ENCODE results near the gene MT1G. TPM values are rescaled to one million over a fixed set of nuclear protein-coding genes. Genes with fewer than 3 reads are reported as not detected.

Gene MT1G
- total and polyA plus RNA-seq, 2 experiments from 2014 or later, result 184 to 1,014 TPM

DNA sequence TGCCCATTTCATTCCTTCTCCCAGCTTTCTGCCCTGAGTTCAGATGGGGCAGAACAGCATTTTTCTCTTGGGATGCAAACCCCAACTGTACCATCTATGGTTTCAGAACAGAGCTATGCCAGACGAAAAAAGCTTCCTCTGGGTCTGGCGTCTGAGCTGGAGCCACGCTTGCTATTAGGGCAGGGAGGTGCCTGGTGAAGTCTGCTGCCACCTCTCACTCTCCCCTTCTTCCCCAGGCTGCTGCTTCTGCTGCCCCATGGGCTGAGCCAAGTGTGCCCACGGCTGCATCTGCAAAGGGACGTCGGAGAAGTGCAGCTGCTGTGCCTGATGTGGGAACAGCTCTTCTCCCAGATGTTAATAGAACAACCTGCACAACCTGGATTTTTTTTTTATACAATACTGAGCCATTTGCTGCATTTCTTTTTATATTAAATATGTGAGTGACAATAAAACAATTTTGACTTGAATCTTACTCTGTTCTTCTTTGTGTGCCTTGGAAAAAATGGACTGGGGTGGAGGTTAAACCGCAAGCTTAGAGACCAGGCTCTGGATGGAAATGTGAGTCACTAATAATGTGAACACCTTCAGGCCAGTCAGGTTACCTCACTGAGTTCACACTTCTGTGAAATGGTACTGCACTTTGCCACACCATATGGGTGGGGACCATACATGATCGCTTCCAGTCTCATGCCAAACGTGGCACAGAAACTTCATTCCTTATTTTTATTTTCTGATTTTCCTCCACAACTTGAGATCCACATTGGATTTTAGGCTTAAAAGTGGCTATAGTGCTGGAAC lies 31.1 kb downstream of the MT1G start:
- TF ChIP-seq NANOG (IDR thresholded peaks at IDR 0.05; ENCODE audit: borderline replicate concordance) (no peak), EZH2 (IDR thresholded peaks at IDR 0.05; ENCODE audit: low read depth, unreplicated experiment) (peak; percentile 76)
- Histone ChIP-seq H3K79me2 (replicated peaks; ENCODE audit: insufficient read depth) (no peaks in the 10 kb centered on the region), H3K4me2 (no peak overlapping the region), H4K20me1 (replicated peaks; ENCODE audit: insufficient read depth) (peaks cover 11% of the 10 kb centered on the region), H3K4me1 (ENCODE audit: insufficient read depth) (peaks cover 21% of the 10 kb centered on the region; the same call in 1 of the 2 replicates), H3K27ac (ENCODE audit: low read depth) (no peak overlapping the region), H3K36me3 (ENCODE audit: insufficient read depth) (no peaks in the 10 kb centered on the region; the same call in 1 of the 2 replicates), H3K9me2 (ENCODE audit: insufficient read depth) (no peaks in the 10 kb centered on the region), H2AFZ (no peak overlapping the region), H3F3A (replicated peaks; ENCODE audit: low read depth) (peaks cover 8% of the 10 kb centered on the region; the same call in 1 of the 2 replicates), H3K4me3 (no peak overlapping the region), H3K27me3 (ENCODE audit: insufficient read depth) (peaks cover 100% of the 10 kb centered on the region)
- Mint-ChIP-seq H3K27me3 (ENCODE audit: insufficient read depth, low read depth, poor library complexity) (peaks cover 99% of the 10 kb centered on the region), H3K9me3 (no peaks in the 10 kb centered on the region; the same call in 2 of the 3 replicates), H3K27ac (no peak overlapping the region), H3K36me3 (ENCODE audit: low read depth) (no peaks in the 10 kb centered on the region; the same call in 2 of the 3 replicates), H3K4me1 (peaks cover 35% of the 10 kb centered on the region), H3K4me3 (peak overlapping the region; percentile 66; the same call in 1 of the 3 replicates)
- no peak for ATAC-seq
- no peak for DNase-seq (ENCODE audit: low spot score)

DNA sequence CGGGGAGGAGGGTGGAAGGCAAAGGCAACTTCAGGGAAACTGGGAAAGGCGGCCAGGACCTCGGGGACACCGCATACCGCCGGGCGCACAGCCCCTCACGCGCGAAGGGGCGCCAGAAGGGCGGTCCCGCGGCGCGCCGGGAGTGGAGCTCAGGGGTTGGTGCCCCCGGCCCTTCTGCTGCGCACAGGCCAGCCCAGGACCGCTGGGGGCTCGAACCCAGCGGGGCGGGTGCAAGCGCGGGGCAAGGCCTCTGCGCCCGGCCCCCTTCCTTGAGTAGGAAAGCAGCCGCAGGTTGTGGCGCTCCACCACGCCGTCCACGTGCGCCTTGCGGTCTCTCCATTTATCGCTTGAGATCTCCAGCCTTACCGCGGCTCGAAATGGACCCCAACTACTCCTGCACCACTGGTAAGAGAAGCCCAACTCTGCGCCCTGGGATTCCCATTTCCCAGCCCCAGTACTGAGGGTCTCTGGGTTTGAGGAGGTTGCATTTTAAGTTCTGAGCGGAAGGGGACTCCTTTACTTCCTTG lies 32.4 kb downstream of the MT1G start:
- Mint-ChIP-seq H3K9me3 (no peaks in the 10 kb centered on the region; the same call in 2 of the 3 replicates), H3K27me3 (ENCODE audit: insufficient read depth, low read depth, poor library complexity) (peaks cover 100% of the 10 kb centered on the region), H3K36me3 (ENCODE audit: low read depth) (no peaks in the 10 kb centered on the region; the same call in 2 of the 3 replicates), H3K4me3 (peak overlapping the region; percentile 71), H3K27ac (no peak overlapping the region), H3K4me1 (peaks cover 30% of the 10 kb centered on the region)
- Histone ChIP-seq H2AFZ (peak overlapping the region; percentile 38; the same call in 1 of the 2 replicates), H3K27me3 (ENCODE audit: insufficient read depth) (peaks cover 100% of the 10 kb centered on the region), H3F3A (replicated peaks; ENCODE audit: low read depth) (peaks cover 11% of the 10 kb centered on the region; the same call in 1 of the 2 replicates), H3K79me2 (replicated peaks; ENCODE audit: insufficient read depth) (no peaks in the 10 kb centered on the region), H3K4me2 (peak overlapping the region; percentile 75), H3K4me3 (peak overlapping the region; percentile 53), H3K27ac (ENCODE audit: low read depth) (no peak overlapping the region), H3K36me3 (ENCODE audit: insufficient read depth) (no peaks in the 10 kb centered on the region; the same call in 1 of the 2 replicates), H4K20me1 (replicated peaks; ENCODE audit: insufficient read depth) (peaks cover 16% of the 10 kb centered on the region), H3K9me2 (ENCODE audit: insufficient read depth) (no peaks in the 10 kb centered on the region), H3K4me1 (ENCODE audit: insufficient read depth) (peaks cover 19% of the 10 kb centered on the region; the same call in 1 of the 2 replicates)
- DNase-seq (ENCODE audit: low spot score) (peak; percentile 55), ATAC-seq (peak; percentile 16)
- TF ChIP-seq EZH2phosphoT487 (IDR thresholded peaks at IDR 0.05; ENCODE audit: unreplicated experiment) (peak; percentile 98), EZH2 (IDR thresholded peaks at IDR 0.05; ENCODE audit: low read depth, unreplicated experiment) (peak; percentile 46)
- TF ChIP-seq, protein P1, sequence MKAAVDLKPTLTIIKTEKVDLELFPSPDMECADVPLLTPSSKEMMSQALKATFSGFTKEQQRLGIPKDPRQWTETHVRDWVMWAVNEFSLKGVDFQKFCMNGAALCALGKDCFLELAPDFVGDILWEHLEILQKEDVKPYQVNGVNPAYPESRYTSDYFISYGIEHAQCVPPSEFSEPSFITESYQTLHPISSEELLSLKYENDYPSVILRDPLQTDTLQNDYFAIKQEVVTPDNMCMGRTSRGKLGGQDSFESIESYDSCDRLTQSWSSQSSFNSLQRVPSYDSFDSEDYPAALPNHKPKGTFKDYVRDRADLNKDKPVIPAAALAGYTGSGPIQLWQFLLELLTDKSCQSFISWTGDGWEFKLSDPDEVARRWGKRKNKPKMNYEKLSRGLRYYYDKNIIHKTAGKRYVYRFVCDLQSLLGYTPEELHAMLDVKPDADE (IDR thresholded peaks at IDR 0.05), result no peak

GRCh38 chr16:56634715-56635440 lies 33.0 kb downstream of the MT1G start:
- peaks cover 100% of the 10 kb centered on the region for H3K27me3 ChIP-seq (ENCODE audit: insufficient read depth)
- H3K4me3 ChIP-seq, result peak overlapping the region; percentile 53
- H3K27ac ChIP-seq (ENCODE audit: low read depth), result no peak overlapping the region
- H3K9me2 ChIP-seq (ENCODE audit: insufficient read depth), result no peaks in the 10 kb centered on the region
- DNase-seq (ENCODE audit: low spot score) (peak; percentile 46), ATAC-seq (peak; percentile 4; the same call in 2 of the 3 replicates)
- H3K4me2 ChIP-seq, result peak overlapping the region; percentile 75
- H3K36me3 Mint-ChIP-seq (ENCODE audit: low read depth), result no peaks in the 10 kb centered on the region; the same call in 2 of the 3 replicates
- H3K4me1 Mint-ChIP-seq, result peaks cover 30% of the 10 kb centered on the region
- H4K20me1 ChIP-seq (replicated peaks; ENCODE audit: insufficient read depth), result peaks cover 19% of the 10 kb centered on the region
- peaks cover 100% of the 10 kb centered on the region for H3K27me3 Mint-ChIP-seq (ENCODE audit: insufficient read depth, low read depth, poor library complexity)
- H3K4me3 Mint-ChIP-seq, result peak overlapping the region; percentile 71
- no peaks in the 10 kb centered on the region for H3K79me2 ChIP-seq (replicated peaks; ENCODE audit: insufficient read depth)
- no peaks in the 10 kb centered on the region; the same call in 2 of the 3 replicates for H3K9me3 Mint-ChIP-seq
- TF ChIP-seq EZH2 (IDR thresholded peaks at IDR 0.05; ENCODE audit: low read depth, unreplicated experiment) (peak; percentile 98), REST (IDR thresholded peaks at IDR 0.05; ENCODE audit: unreplicated experiment) (no peak), ZNF331 (CRISPR knock-in tag; IDR thresholded peaks at IDR 0.05; ENCODE audit: low read depth) (no peak), STAT1 (IDR thresholded peaks at IDR 0.05; ENCODE audit: unreplicated experiment) (no peak), EZH2phosphoT487 (IDR thresholded peaks at IDR 0.05; ENCODE audit: unreplicated experiment) (peak; percentile 91)
- no peaks in the 10 kb centered on the region; the same call in 1 of the 2 replicates for H3K36me3 ChIP-seq (ENCODE audit: insufficient read depth)
- H3F3A ChIP-seq (replicated peaks; ENCODE audit: low read depth), result peaks cover 11% of the 10 kb centered on the region; the same call in 1 of the 2 replicates
- H3K27ac Mint-ChIP-seq, result no peak overlapping the region
- H3K4me1 ChIP-seq (ENCODE audit: insufficient read depth), result peaks cover 19% of the 10 kb centered on the region; the same call in 1 of the 2 replicates
- peak overlapping the region; percentile 38; the same call in 1 of the 2 replicates for H2AFZ ChIP-seq

All from GM23338 (cell line).